H1 (cell line): ENCODE results near the gene PRDX5.

ENCODE experiments used
- CTCF ChIP-seq, 3 experiments: IDR thresholded peaks; 1 replicate in 2 of 3; 2 replicates in 1 of 3; pipeline versions ENCODE4 v1.5.1 to v1.6.1; 2011; ENCODE audit warnings: low read length in 3 of 3, mild to moderate bottlenecking in 3 of 3, inconsistent platforms in 2 of 3, low read depth in 1 of 3, moderate library complexity in 1 of 3; ENCODE audit not compliant: insufficient read depth in 1 of 3; ENCODE audit errors: control extremely low read depth in 1 of 3
- POLR2A ChIP-seq, 2 experiments: IDR thresholded peaks; 1 replicate in 1 of 2; 2 replicates in 1 of 2; pipeline ENCODE4 v1.6.1; 2011; ENCODE audit warnings: low read depth in 2 of 2, low read length in 2 of 2, mild to moderate bottlenecking in 2 of 2; ENCODE audit errors: control extremely low read depth in 1 of 2
- SP1 ChIP-seq: IDR thresholded peaks from 2 replicates; pipeline ENCODE4 v1.6.1; 2011; ENCODE audit warnings: low read depth, low read length
- ZNF274 ChIP-seq: IDR thresholded peaks from 2 replicates; pipeline ENCODE4 v1.7.0; 2012; ENCODE audit warnings: low read length, borderline replicate concordance; ENCODE audit errors: extremely low read depth

GRCh38 chr11:64352995-64353714 is 35.2 kb downstream of the PRDX5 start:
- TF ChIP-seq CTCF (IDR thresholded peaks at IDR 0.05; ENCODE audit: control extremely low read depth in 1 of 3, insufficient read depth in 1 of 3, low read depth in 1 of 3, low read length in 3 of 3) (no peak), POLR2A (IDR thresholded peaks at IDR 0.05; ENCODE audit: control extremely low read depth in 1 of 2, low read depth in 2 of 2, low read length in 2 of 2) (no peak), ZNF274 (no peak), SP1 (no peak)
